ENCODE measurements around the gene ONECUT3.
"Not testable (repeated sequence)": the region's sequence is repeated elsewhere in the genome, so short reads cannot be mapped to it uniquely, and the experiment has no call there.

ONECUT3 gene

DNA sequence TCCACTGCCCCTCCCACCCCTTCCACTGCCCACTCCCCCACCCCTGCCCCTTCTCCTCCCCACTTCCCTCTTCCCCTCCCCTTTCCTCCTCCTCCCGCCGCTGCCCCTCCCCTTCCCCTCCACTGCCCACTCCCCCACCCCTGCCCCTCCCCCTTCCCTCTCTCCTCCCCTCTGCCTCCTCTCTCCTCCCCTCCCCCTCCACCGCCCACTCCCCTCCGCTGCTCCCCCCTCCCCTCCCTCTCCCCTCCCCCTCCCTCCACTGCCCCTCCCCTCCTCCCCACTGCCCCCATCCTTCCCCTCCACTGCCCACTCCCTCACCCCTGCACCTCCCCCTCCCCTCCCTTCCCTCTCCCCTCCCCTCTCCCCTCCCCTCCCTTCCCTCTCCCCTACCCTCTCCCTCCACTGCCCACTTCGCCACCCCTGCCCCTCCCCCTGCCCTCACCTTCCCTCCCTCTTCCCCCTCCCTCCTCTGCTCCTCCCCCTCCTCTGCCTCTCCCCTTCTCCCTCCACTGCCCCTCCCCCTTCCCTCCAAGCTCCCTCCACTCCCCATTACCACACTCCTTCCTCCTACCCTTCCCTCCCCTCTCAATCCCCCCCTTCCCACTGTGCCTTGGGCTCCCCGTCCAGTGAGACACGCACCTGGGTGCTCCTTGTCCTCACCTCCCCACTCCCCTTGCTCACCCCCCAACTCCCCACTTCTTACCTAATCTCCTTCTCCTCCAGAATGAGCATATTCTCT, 36.9 kb downstream of the ONECUT3 start:
- no peak for DNase-seq (ENCODE audit: low read depth in 2 of 3, low spot score in 1 of 3)

DNA sequence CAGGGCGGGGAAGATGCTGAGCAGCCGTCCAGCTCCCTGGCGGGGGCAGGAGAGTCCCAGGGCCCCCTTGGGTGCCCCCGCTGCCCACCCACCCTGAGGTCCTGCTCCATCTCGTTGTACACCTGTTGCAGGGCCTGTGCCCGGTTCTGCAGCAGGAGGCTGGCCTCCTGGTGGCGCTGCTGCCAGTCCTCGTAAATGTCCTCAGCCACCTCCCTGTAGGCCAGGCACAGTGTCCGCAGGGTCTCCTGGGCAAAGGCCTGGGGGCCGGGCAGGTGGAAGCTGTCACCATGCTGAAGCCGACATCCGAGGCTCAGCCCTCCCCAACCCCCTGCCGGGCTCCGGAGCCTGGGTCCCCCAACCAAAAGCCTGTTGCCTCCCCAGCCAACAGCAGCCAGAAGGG, 38.6 kb downstream of the ONECUT3 start:
- DNase-seq (ENCODE audit: low read depth in 2 of 3, low spot score in 1 of 3), result no peak

DNA sequence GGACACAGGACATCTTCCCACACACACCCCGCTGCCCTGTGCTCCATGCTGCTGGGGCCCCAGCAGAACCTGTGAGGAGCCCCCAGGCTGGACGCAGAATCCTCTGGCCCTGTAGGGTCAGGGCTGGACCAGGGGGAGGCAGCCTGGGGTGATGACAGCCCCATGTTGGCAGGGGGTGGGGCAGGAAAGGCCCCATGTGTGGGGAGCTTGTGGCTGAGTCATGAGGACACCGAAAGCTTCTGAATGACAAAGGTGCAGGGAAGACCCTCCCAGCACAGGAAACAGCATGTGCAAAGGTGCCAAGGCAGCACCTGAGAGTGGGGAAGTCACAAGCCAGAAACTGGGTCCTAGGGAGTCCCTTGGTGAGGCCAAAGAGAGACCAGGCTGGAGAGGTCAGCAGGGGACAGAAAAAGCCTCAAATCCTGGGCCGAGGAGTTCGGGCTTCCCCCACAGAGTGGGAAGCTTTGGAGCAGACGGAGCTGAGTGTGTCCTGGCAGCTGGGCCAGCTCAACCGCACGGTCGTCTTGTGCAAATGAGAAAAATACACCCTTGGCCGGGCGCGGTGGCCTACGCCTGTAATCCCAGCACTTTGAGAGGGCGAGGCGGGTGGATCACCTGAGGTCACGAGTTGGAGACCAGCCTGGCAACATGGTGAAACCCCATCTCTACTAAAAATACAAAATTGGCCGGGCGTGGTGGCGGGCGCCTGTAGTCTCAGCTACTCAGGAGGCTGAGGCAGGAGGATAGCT, 41.3 kb downstream of the ONECUT3 start:
- no peak for DNase-seq (ENCODE audit: low read depth in 2 of 3, low spot score in 1 of 3)

DNA sequence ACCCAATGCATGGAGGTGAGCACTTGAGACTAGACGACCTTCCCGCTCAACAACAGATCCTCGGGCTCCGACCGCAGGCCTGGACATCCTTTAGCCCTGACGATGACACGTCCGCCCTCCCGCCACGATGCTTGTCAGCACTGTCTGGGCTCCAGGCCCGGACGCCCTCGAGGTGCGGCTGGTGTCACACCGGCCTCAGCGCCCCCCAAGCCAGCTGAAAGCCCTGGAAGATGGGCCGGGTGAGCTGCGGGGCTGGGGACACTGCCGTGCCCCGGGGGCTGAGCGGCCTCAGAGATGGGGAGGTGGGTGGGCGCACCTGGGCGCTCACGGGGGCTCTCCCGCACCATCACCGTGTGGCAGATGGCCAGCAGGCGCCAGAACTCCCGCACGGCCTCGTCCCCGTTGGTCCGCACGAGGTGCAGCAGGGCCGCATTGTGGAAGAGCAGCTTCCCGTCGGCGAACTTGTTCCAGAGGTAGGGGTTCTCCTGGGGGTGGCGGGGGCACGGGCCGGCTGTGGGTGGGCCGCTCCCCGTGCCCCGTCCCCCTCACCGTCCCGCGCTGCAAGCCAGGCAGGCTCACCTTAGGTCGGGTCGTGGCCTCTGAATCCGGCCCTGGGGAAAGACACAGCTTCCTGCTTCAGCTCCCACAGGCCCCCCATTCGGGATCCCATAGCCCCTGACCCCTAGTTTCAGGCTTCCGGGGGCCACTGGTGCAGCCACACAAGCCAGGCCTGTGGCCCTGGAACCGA, 43.3 kb downstream of the ONECUT3 start:
- DNase-seq (ENCODE audit: low read depth in 2 of 3, low spot score in 1 of 3), result no peak

DNA sequence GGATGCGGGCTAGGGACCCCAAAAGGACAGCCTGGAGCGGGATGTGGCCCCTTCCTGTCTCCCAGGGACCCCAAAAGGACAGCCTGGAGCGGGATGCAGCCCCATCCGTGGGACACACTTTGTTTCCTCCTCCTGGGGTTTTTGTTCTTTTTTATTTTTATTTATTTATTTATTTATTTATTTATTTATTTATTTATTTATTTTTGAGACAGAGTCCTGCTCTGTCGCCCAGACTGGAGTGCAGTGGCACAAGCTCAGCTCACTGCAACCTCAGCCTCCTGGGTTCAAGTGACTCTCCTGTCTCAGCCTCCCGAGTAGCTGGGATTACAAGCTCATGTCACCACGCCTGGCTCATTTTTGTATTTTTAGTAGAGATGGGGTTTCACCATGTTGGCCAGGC, 44.0 kb downstream of the ONECUT3 start:
- DNase-seq (ENCODE audit: low read depth in 2 of 3, low spot score in 1 of 3), result not testable (repeated sequence)

DNA sequence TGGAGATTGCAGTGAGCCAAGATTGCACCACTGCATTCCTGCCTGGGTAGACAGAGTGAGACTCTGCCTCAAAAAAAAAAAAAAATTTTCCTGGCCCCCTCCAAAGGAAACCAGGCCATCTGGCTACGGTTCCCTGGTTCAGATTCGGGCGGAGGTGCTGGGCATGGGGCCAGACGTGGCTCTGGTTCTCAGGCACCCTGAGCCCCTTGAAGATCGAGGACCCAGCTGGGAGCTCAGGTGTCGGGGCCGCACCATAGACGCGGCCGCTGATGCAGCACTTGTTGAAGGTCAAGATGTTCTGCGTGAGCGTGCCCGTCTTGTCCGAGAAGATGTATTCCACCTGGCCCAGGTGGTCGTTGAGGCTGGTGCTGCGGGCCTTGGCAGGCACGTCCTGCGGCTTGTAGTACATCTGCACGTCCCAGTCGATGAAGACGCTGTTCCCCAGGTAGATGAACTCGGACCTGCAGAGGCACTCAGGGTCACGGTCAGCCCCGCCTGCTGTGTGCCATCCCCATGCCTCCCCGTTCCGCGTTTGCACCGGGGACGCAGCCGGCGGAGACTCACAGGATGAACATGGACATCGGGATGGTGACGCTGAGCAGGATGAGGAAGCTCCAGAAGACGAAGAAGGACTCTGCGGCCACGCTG, 46.5 kb downstream of the ONECUT3 start:
- DNase-seq (ENCODE audit: low read depth in 2 of 3, low spot score in 1 of 3), result no peak

DNA sequence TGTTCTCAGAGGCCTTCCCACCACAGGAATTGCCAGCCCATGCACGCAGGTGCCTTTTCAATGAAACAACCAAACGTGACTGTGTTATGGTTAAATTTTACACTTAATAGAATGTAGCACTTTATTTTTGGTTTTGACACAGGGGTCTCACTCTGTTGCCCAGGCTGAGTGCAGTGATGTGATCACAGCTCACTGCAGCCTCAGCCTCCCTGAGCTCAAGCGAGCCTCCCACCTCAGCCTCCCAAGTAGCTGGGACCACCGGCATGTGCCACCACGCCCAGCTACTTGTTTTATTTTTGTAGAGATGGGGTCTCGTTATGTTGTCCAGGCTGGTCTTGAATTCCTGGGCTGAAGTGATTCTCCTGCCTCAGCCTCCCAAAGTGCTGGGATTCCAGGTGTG, 51.6 kb downstream of the ONECUT3 start:
- DNase-seq (ENCODE audit: low read depth in 2 of 3, low spot score in 1 of 3), result no peak

DNA sequence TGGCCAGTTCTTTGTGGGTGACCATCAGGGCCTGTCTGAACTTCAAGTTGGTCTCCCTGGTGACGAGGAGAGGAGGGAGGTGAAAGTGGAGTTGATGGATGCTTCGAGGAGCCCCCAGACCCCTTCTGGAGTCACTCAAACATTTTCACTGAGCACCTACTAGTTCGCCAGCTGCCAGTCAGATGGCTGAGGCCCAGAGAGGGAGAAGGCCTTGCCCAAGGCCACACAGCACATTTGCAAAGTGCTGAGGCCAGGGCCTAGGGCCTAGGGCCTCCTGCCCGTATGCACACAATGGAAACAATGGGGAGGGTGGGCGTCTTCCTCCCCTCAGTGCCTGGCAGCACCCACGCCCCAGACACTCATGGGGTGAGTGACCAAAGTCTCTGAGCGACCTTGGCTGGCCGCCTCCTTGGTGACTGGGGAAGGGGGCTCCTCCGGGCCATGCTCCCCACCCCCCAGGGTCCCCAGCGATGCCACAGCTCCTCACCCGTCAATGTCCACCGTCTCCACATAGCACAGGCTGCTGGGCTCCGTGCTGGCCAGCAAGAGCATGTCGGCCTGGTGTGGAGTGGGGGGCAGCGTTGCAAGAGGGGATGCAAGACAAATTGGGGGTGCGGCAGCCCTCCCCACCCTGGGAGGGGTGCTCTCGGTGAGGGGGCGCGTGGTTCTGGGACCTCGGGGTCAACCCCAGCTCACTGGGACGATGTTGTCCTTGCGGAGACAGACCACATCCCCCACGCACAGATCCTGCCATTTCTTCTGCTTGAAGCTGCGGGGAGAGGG, 52.3 kb downstream of the ONECUT3 start:
- no peak for DNase-seq (ENCODE audit: low read depth in 2 of 3, low spot score in 1 of 3)

DNA sequence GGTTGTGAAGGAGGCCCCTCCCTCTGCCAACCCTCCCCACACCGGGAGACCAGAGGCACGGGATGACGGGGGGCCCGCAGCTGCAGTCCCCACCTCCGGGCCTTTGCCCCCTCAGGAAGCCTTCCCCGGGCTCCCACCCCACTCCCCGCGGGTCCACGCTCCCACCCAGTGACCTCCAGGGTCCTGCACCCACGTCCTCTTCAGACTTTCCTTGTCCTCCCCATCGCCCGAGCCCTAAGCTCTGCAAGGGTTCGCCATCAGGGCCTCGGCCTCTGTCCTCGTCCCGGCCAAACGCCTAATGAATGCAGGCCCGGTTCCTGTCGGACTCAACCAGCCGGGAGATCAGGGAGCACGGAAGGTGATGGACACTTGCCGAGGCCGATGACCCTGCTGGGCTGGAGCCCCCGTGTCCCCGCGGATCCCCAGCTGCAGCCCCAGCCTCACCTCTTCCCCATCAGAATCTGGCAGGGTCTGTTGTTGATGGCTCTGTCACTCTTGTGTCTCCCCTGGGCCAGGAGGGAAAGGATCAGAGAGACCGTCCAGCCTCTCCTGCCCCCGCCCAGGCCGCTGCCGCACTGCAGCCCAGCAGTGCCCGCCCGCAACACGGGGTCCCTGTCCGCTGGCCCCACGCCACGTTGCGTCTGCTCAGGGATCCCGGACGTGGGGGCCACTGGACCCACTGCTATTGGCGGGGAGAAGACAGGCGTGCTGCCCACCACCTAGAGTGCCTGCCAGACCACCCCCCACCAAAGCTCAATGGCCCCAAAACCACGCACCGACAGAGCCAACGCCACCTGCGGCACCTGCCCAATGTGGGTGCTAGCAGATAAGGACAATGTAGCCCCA, 53.1 kb downstream of the ONECUT3 start:
- no peak for DNase-seq (ENCODE audit: low read depth in 2 of 3, low spot score in 1 of 3)

DNA sequence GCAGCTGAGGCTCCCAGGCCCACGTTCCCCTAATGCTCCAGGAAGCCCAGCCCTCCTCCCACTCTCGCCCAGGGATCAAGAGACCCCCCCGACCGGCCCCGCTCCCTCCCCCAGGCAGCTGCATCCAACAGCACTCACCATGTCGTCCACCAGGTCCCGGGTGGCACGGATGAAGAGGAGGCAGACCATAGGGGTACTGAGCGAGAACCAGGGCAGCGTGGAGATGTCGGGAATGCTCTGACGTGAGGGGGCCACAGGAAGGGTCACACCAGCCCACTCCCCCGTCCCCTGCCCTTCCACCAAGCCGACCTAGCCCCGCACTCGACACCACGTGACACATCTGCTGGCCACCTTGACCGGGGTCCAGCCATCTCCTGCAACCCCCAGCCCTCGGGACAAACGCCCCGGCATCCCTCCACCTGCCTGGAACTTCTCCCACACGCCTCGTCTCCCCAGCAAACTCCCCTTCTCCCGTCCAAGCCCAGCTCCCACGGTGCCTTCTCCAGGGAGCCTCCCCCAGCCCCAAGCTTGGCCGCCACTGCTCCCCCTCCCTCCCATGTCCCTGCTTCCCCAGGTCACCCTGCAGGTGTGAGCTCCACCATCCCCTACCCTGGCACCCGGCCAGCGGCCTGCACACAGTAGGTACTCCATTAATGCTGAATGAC, 53.9 kb downstream of the ONECUT3 start:
- DNase-seq (ENCODE audit: low read depth in 2 of 3, low spot score in 1 of 3), result no peak

DNA sequence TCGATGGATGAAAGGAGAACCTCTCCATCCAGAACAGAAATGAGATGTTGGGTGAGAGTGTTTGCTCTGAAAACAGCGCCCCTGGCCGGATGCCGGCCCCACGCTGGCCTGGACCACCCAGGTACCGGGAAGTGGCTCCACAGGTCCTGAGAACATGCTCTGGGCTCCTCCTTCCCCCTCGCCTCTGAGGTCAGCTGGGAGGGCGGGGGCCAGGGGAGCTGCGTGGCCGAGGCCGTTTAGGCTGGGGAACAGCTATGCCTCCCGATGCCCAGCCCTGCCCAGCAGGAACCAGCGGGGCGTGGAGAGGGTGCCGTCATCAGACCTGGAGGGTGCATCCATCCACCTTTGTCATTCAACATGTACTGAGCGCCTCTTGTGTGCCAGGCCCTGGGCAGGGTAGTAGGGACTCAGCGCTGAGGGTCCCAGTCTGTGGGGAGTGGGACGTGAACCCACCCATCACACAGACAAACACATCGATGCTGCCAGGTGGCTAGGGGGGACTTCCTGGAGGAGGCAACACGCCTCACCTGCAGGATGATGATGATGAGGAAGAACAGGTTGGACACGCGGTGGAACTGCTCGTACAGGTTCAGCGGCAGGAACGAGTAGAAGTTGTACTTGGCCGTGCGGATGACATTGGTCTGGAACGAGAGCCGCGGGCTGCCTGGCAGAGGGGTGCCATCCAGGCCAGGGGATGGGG, 54.5 kb downstream of the ONECUT3 start:
- DNase-seq (ENCODE audit: low read depth in 2 of 3, low spot score in 1 of 3), result no peak

DNA sequence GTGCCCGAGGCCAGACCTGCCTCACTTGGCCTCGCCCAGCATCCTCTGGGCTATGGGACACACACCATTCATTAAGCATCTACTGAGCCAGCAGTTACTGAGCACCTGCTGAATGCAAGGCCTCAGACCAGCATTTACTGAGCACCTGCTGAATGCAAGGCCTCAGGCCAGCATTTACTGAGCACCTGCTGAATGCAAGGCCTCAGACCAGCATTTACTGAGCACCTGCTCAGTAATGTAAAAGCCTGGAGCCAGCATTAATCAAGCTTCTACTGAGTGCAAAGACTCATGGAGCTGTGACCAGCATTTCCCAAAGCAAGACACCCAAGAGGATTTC, 55.1 kb downstream of the ONECUT3 start:
- DNase-seq (ENCODE audit: low read depth in 2 of 3, low spot score in 1 of 3), result no peak

DNA sequence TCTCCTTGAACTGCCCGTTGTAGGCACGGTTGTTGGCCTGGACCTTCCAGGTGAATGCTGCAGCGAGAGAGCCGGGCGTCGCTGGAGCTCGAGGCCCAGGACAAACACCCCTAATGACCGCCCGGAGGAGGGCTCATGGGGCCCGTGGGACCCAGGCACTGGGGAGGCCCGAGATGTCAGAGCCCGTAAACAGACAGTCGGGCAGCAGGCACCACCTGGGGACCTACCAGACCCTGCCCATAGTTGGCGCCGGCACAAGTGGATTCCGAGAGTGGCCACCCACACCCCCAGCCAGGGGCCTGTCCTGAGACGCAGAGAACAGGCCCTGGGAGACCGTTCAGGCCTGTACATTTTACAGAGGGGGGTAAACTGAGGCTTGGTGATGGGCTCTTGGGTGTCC, 56.4 kb downstream of the ONECUT3 start:
- no peak for DNase-seq (ENCODE audit: low read depth in 2 of 3, low spot score in 1 of 3)

DNA sequence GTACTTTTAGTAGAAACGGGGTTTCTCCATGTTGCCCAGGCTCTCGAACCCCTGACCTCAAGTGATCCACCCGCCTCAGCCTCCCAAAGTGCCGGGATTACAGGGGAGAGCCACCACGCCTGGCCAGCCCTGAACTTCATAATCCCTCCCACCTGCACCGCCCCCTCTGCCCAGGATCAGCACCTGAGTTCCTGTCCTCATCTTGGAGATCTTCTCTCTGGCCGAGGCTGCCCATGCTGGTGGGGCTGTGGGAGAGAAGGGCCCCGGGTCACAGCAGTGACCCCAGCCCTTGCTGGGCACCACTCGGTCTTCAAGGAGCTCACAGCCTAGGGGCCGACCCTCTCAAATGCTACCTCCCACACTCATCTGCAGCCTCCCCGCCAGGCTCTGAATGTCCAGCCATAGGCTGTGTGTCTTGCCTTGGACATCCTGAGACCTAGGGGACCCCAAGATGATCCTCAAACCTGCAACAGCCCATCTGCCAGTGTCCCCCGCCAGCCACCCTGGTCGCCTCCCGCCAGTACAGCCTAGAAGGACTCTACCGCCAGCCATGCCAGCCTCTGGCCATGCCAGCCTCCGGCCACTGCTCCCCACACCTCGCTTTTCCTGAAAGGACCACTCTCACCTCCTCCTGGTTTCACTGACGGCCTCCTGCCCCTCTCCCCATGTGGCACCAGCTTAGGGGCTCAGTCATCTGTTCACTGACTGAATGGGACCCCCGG, 57.3 kb downstream of the ONECUT3 start:
- DNase-seq (ENCODE audit: low read depth in 2 of 3, low spot score in 1 of 3), result no peak

DNA sequence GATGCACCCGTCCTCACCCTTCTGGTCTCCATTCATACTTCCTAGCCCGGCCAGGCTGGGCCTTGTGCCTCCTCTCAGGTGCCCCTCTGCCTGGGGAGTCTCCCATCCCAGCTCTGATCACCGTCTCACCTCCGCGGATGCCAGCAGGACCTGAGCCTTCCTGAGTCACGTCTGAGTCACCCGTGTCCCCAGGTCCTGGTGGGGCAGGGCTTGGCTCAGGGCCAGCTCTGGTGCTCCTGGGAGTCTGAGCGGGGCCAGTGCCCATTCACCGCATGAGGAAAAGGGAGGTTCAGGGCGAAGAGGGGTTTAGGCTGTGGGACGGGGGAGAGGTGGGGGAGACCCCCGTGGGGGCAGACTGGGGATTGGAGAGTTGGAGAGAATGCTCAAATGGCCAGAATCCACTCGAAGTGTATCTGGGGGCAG, 58.2 kb downstream of the ONECUT3 start:
- DNase-seq (ENCODE audit: low read depth in 2 of 3, low spot score in 1 of 3), result peak; percentile 36 to 38 (median 37)

DNA sequence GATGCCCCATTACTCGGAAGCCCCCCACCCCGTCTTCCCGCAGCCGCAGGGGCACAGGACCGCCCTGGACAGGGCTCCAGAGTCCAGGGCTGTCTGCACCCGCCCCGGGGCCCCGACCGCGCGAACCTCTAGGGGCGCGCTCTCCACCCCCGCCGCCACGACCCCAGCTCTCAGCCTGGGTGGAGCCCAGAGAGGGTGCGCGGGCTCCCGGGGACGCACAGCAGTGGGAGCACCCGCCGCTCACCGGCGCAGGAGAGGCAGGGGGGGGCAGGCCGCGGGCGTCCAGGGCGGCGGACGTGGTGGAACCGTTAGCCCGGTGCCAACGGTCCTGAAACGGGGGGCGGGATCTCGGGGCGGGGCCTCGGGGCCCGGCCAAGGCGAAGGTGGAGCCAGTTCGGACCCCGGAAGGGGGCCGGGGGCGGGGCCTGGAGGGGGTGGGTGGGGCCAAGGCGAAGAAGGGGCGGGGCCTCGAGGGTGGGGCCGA, 58.7 kb downstream of the ONECUT3 start, which contains the start of gene ATP8B3:
ATP8B3 (minus strand) TSS at position 335 of the 484 bp plus-strand sequence. CDS start 540 bp downstream, outside the sequence.
- peak in 2 of 3 donors; percentile 70 to 73 for DNase-seq (ENCODE audit: low read depth in 2 of 3, low spot score in 1 of 3)

DNA sequence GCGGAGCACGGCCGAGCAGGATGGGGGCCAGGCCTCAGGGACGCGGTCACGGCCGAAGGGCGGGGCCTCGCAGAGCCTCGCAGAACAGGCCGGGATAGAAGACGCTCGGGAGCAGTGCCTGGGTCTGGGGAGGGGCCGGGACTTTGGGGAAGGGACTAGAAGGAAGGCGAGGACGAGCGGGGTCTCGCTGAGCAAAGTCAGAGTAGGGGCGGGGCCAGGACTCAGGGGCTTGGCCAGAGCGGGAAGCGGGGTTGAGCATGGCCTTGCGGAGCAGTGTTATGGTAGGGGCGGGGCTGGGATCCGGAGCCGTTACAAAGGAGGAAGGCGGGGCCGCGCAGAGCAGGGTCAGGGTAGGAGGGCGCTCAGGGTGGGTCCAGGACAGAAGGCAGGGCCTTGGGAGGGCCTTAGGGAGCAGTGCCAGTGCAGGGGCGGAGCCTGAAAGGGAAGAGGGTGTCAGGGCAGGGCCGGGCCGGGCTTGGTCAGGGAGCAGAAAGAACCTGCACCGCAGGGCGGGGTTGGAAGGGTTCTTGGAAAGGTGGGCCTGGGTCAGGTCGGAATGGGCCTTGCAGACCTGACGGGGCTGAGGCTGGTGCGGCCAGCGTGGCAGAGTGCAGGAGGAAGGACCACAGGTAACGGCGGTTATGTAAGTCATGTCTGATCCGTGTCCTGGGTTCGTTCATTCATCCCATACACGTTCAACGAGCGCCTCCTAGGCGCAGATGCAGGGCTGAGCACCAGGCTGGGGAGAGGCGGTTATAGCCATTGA, 59.3 kb downstream of the ONECUT3 start:
- DNase-seq (ENCODE audit: low read depth in 2 of 3, low spot score in 1 of 3), result peak; percentile 77 to 84 (median 78)

All from stimulated activated CD4-positive, alpha-beta T cell treated with anti-CD3 and anti-CD28 coated beads, Interleukin-12 subunit alpha, Interleukin-12 subunit beta, amount 100 ng/mL, for 48 hours (primary cell).